ENCODE measurements around the gene ANXA6. TPM values are rescaled to one million over a fixed set of nuclear protein-coding genes. Genes with fewer than 3 reads are reported as not detected.

Gene ANXA6
- total RNA-seq, 2 donors from 2014 or later, result 204 to 235 TPM

DNA sequence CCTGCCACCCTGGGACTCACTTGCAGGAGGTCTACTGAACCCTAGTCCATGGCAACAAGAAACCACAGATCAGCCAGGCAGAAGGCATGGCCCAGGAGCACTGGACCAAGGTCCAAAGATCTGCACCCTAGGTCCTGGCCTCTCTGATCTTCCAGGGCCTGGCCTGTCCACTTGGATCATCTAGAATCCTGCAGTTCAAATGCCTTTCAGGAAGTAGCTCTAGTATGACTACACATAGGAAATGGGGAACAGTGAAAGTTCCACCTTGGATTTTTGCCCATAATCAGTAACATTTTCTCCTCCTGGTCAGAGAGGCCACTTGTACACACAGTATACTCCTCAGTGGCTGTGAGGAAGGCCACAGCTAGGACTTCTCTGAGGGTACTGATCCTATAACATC lies 11.5 kb downstream of the ANXA6 start:
- Histone ChIP-seq H3K36me3 (ENCODE audit: control insufficient read depth, insufficient read depth, low read length) (peaks cover 86% of the 10 kb centered on the region), H3K4me3 (ENCODE audit: low read length) (no peak overlapping the region), H3K9ac (ENCODE audit: extremely low read depth, low read length, poor library complexity, severe bottlenecking) (no peak overlapping the region), H3K4me1 (ENCODE audit: control insufficient read depth, insufficient read depth, low read length) (peaks cover 20% of the 10 kb centered on the region), H3K27ac (ENCODE audit: low read depth, low read length) (no peak overlapping the region), H3K27me3 (ENCODE audit: control insufficient read depth, insufficient read depth, low read length, poor library complexity, severe bottlenecking) (no peaks in the 10 kb centered on the region), H3K9me3 (ENCODE audit: control insufficient read depth, low read length) (no peaks in the 10 kb centered on the region)
- no peak overlapping the region for H3K4me3 Mint-ChIP-seq
- H3K9me3 Mint-ChIP-seq, result no peaks in the 10 kb centered on the region
- peaks cover 34% of the 10 kb centered on the region for H3K4me1 Mint-ChIP-seq
- no peak for DNase-seq
- TF ChIP-seq, protein P1, sequence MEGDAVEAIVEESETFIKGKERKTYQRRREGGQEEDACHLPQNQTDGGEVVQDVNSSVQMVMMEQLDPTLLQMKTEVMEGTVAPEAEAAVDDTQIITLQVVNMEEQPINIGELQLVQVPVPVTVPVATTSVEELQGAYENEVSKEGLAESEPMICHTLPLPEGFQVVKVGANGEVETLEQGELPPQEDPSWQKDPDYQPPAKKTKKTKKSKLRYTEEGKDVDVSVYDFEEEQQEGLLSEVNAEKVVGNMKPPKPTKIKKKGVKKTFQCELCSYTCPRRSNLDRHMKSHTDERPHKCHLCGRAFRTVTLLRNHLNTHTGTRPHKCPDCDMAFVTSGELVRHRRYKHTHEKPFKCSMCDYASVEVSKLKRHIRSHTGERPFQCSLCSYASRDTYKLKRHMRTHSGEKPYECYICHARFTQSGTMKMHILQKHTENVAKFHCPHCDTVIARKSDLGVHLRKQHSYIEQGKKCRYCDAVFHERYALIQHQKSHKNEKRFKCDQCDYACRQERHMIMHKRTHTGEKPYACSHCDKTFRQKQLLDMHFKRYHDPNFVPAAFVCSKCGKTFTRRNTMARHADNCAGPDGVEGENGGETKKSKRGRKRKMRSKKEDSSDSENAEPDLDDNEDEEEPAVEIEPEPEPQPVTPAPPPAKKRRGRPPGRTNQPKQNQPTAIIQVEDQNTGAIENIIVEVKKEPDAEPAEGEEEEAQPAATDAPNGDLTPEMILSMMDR (conservative IDR thresholded peaks at IDR 0.05), result no peak
- peaks cover 43% of the 10 kb centered on the region for H3K36me3 Mint-ChIP-seq (ENCODE audit: low read depth)
- H3K27me3 Mint-ChIP-seq (ENCODE audit: insufficient read depth), result no peaks in the 10 kb centered on the region
- H3K27ac Mint-ChIP-seq, result peak overlapping the region; percentile 55

DNA sequence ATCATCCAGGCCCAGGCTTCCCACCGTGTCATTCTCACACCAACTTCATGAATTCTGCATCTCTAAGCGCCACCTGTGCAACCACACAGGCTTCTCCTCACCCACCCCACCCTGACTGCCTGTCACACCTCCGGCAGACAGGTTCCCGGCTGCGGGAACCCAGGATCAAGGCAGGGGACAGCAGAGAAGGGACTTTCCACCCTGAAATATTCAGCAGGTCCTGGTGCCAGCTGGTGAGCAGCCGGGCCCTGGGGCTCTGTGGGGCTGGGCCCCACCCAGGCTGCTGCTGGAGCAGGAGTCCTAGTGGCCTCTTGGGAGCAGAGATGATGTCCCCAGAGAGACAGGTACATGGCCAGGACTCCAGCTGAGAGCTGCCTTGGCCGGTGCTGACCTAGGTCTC lies 12.7 kb downstream of the ANXA6 start:
- H3K4me3 ChIP-seq (ENCODE audit: low read length), result no peak overlapping the region
- no peak overlapping the region for H3K27ac Mint-ChIP-seq
- peaks cover 86% of the 10 kb centered on the region for H3K36me3 ChIP-seq (ENCODE audit: control insufficient read depth, insufficient read depth, low read length)
- peaks cover 10% of the 10 kb centered on the region for H3K4me1 ChIP-seq (ENCODE audit: control insufficient read depth, insufficient read depth, low read length)
- no peaks in the 10 kb centered on the region for H3K9me3 Mint-ChIP-seq
- WGBS, 2 experiments (ENCODE audit: insufficient coverage in 1 of 2, insufficient read length in 1 of 2), result 93 to 95% methylated on average over 6 to 7 of the region's 7 CpGs
- DNase-seq, result no peak
- H3K36me3 Mint-ChIP-seq (ENCODE audit: low read depth), result peaks cover 43% of the 10 kb centered on the region
- peaks cover 22% of the 10 kb centered on the region for H3K4me1 Mint-ChIP-seq
- no peaks in the 10 kb centered on the region for H3K27me3 Mint-ChIP-seq (ENCODE audit: insufficient read depth)
- no peak overlapping the region for H3K9ac ChIP-seq (ENCODE audit: extremely low read depth, low read length, poor library complexity, severe bottlenecking)
- no peak overlapping the region for H3K4me3 Mint-ChIP-seq
- no peak overlapping the region for H3K27ac ChIP-seq (ENCODE audit: low read depth, low read length)
- no peaks in the 10 kb centered on the region for H3K27me3 ChIP-seq (ENCODE audit: control insufficient read depth, insufficient read depth, low read length, poor library complexity, severe bottlenecking)
- H3K9me3 ChIP-seq (ENCODE audit: control insufficient read depth, low read length), result no peaks in the 10 kb centered on the region
- TF ChIP-seq, protein P1 (conservative IDR thresholded peaks at IDR 0.05), result no peak

GRCh38 chr5:151144275-151144674 lies 13.3 kb downstream of the ANXA6 start:
- Mint-ChIP-seq H3K27me3 (ENCODE audit: insufficient read depth) (no peaks in the 10 kb centered on the region), H3K4me1 (peaks cover 20% of the 10 kb centered on the region), H3K36me3 (ENCODE audit: low read depth) (peaks cover 46% of the 10 kb centered on the region), H3K4me3 (no peak overlapping the region), H3K9me3 (no peaks in the 10 kb centered on the region), H3K27ac (peak overlapping the region; percentile 15)
- Histone ChIP-seq H3K4me1 (ENCODE audit: control insufficient read depth, insufficient read depth, low read length) (peaks cover 12% of the 10 kb centered on the region), H3K9me3 (ENCODE audit: control insufficient read depth, low read length) (no peaks in the 10 kb centered on the region), H3K36me3 (ENCODE audit: control insufficient read depth, insufficient read depth, low read length) (peaks cover 90% of the 10 kb centered on the region), H3K9ac (ENCODE audit: extremely low read depth, low read length, poor library complexity, severe bottlenecking) (no peak overlapping the region), H3K27ac (ENCODE audit: low read depth, low read length) (no peak overlapping the region), H3K27me3 (ENCODE audit: control insufficient read depth, insufficient read depth, low read length, poor library complexity, severe bottlenecking) (no peaks in the 10 kb centered on the region), H3K4me3 (ENCODE audit: low read length) (no peak overlapping the region)
- WGBS, 2 experiments (ENCODE audit: insufficient coverage in 1 of 2, insufficient read length in 1 of 2), result 87 to 96% methylated on average over 3 to 5 of the region's 6 CpGs
- TF ChIP-seq, protein P1 (conservative IDR thresholded peaks at IDR 0.05), result no peak
- no peak for DNase-seq

Measured in endodermal cell (in vitro differentiated cells).